ENCODE measurements around the gene SPCS2. TPM values are rescaled to one million over a fixed set of nuclear protein-coding genes. Genes with fewer than 3 reads are reported as not detected.

Gene SPCS2
- total RNA-seq, 1 donor from 2014 or later: 26.0 TPM

GRCh38 chr11:74929431-74930363 is 19.4 kb upstream of the SPCS2 start:
- Histone ChIP-seq H3K27ac (no peak overlapping the region), H3K4me3 (no peak overlapping the region), H3K36me3 (no peaks in the 10 kb centered on the region), H3K4me1 (no peaks in the 10 kb centered on the region), H3K9me3 (no peaks in the 10 kb centered on the region), H3K27me3 (no peaks in the 10 kb centered on the region)
- intact Hi-C loops (cut with DNase I): loop anchor here (5.0 kb wide), 1 partner anchor 103 kb away; no protein-coding TSS in a partner anchor
- DNase-seq (ENCODE audit: extremely low spot score in 2 of 2): no peak
- TF ChIP-seq POLR2AphosphoS5 (IDR thresholded peaks at IDR 0.05; ENCODE audit: insufficient read depth in 1 of 2, low read depth in 1 of 2): no peak
- peak; percentile 56 to 86 (median 72) for TF ChIP-seq CTCF (IDR thresholded peaks at IDR 0.05)

GRCh38 chr11:74932169-74932568 is 16.9 kb upstream of the SPCS2 start:
- TF ChIP-seq CTCF (IDR thresholded peaks at IDR 0.05): no peak
- Histone ChIP-seq H3K36me3 (peaks cover 0 to 14% of the 10 kb centered on the region in 2 donors), H3K27me3 (no peaks in the 10 kb centered on the region), H3K9me3 (no peaks in the 10 kb centered on the region), H3K4me1 (no peaks in the 10 kb centered on the region), H3K4me3 (no peak overlapping the region), H3K27ac (no peak overlapping the region)
- no peak for DNase-seq (ENCODE audit: extremely low spot score in 2 of 2)
- intact Hi-C loops (cut with DNase I): loop anchor here (5.0 kb wide), 1 partner anchor 100 kb away; no protein-coding TSS in a partner anchor

GRCh38 chr11:74932797-74933196 is 16.3 kb upstream of the SPCS2 start:
- Histone ChIP-seq H3K27ac (no peak overlapping the region), H3K27me3 (no peaks in the 10 kb centered on the region), H3K9me3 (no peaks in the 10 kb centered on the region), H3K36me3 (peaks cover 0 to 14% of the 10 kb centered on the region in 2 donors), H3K4me1 (no peaks in the 10 kb centered on the region), H3K4me3 (no peak overlapping the region)
- intact Hi-C loops (cut with DNase I): loop anchor here (5.0 kb wide), 1 partner anchor 100 kb away; no protein-coding TSS in a partner anchor
- no peak for TF ChIP-seq CTCF (IDR thresholded peaks at IDR 0.05)
- no peak for TF ChIP-seq POLR2AphosphoS5 (IDR thresholded peaks at IDR 0.05; ENCODE audit: insufficient read depth in 1 of 2, low read depth in 1 of 2)
- no peak for TF ChIP-seq POLR2A (IDR thresholded peaks at IDR 0.05)
- no peak for DNase-seq (ENCODE audit: extremely low spot score in 2 of 2)

- Histone ChIP-seq H3K36me3 (peaks cover 0 to 14% of the 10 kb centered on the region in 2 donors), H3K4me3 (no peak overlapping the region), H3K27ac (no peak overlapping the region), H3K4me1 (no peaks in the 10 kb centered on the region), H3K27me3 (no peaks in the 10 kb centered on the region), H3K9me3 (no peaks in the 10 kb centered on the region)
- no peak for DNase-seq (ENCODE audit: extremely low spot score in 2 of 2)
- intact Hi-C loops (cut with DNase I): loop anchor here (5.0 kb wide), 1 partner anchor 99 kb away; no protein-coding TSS in a partner anchor
- TF ChIP-seq CTCF (IDR thresholded peaks at IDR 0.05): no peak
- TF ChIP-seq POLR2A (IDR thresholded peaks at IDR 0.05): no peak
- no peak for TF ChIP-seq POLR2AphosphoS5 (IDR thresholded peaks at IDR 0.05; ENCODE audit: insufficient read depth in 1 of 2, low read depth in 1 of 2)
Observed at GRCh38 chr11:74933765-74934164, 15.3 kb upstream of the SPCS2 start.

- H3K36me3 ChIP-seq: peaks cover 0 to 14% of the 10 kb centered on the region in 2 donors
Observed at GRCh38 chr11:74935285-74935684, 13.8 kb upstream of the SPCS2 start.

More at GRCh38 chr11:74935285-74935684, 13.8 kb upstream of the SPCS2 start:
- DNase-seq (ENCODE audit: extremely low spot score in 2 of 2): no peak
- Histone ChIP-seq H3K27me3 (no peaks in the 10 kb centered on the region), H3K4me3 (no peak overlapping the region), H3K9me3 (no peaks in the 10 kb centered on the region), H3K4me1 (no peaks in the 10 kb centered on the region), H3K27ac (no peak overlapping the region)
- TF ChIP-seq POLR2AphosphoS5 (IDR thresholded peaks at IDR 0.05; ENCODE audit: insufficient read depth in 1 of 2, low read depth in 1 of 2) (no peak), POLR2A (IDR thresholded peaks at IDR 0.05) (no peak), CTCF (IDR thresholded peaks at IDR 0.05) (no peak)
- intact Hi-C loops (cut with DNase I): no loop called here

Measured in vagina (tissue), 2 donors.